Natural killer cell (primary cell): ENCODE measurements around the gene C1orf226. TPM values are rescaled to one million over a fixed set of nuclear protein-coding genes. Genes with fewer than 3 reads are reported as not detected.

Source experiments
- ATAC-seq, 3 donors: fragments of 150-1000 bp in 2 of 3; fragments of 200-7000 bp in 1 of 3; cut with Tn5 transposase; 1 replicate in 1 of 3; 2 replicates in 2 of 3; pipeline ENCODE4 v1.10.0; 2021; ENCODE audit warnings: mild to moderate bottlenecking in 2 of 3, moderate library complexity in 2 of 3
- DNase-seq, 2 donors: peaks; one replicate each; pipeline versions ENCODE4 v3.0.0 to v3.0.0-alpha.2; 2013 to 2021; ENCODE audit warnings: mixed read lengths in 1 of 2
- H3K27ac ChIP-seq: one replicate; pipeline ENCODE4 v1.5.1; 2013; ENCODE audit warnings: mild to moderate bottlenecking, low read length
- H3K27me3 ChIP-seq: one replicate; pipeline ENCODE4 v1.6.1; 2013; ENCODE audit warnings: low read length; ENCODE audit not compliant: control insufficient read depth, insufficient read depth
- H3K36me3 ChIP-seq: one replicate; pipeline ENCODE4 v1.6.1; 2013; ENCODE audit warnings: low read length; ENCODE audit not compliant: control insufficient read depth, insufficient read depth
- H3K4me1 ChIP-seq: one replicate; pipeline ENCODE4 v1.6.1; 2013; ENCODE audit warnings: low read length; ENCODE audit not compliant: control insufficient read depth, insufficient read depth
- H3K4me3 ChIP-seq: one replicate; pipeline ENCODE4 v1.5.1; 2013; ENCODE audit warnings: low read length
- H3K9me3 ChIP-seq: one replicate; pipeline ENCODE4 v1.6.1; 2013; ENCODE audit warnings: low read length; ENCODE audit not compliant: control insufficient read depth, insufficient read depth
- H3K27ac Mint-ChIP-seq, 2 donors: one replicate each; pipeline ENCODE4 v1.8.0; 2022; ENCODE audit warnings: mild to moderate bottlenecking in 2 of 2, mixed read lengths in 2 of 2, moderate library complexity in 1 of 2
- H3K27me3 Mint-ChIP-seq, 2 donors: one replicate each; pipeline ENCODE4 v1.8.0; 2022; ENCODE audit warnings: low read depth in 2 of 2, mixed read lengths in 2 of 2
- H3K36me3 Mint-ChIP-seq: one replicate; pipeline ENCODE4 v1.8.0; 2022; ENCODE audit warnings: mixed read lengths
- H3K4me1 Mint-ChIP-seq, 2 donors: one replicate each; pipeline ENCODE4 v1.8.0; 2022; ENCODE audit warnings: mixed read lengths in 2 of 2
- H3K4me3 Mint-ChIP-seq: one replicate; pipeline ENCODE4 v1.8.0; 2022; ENCODE audit warnings: mild to moderate bottlenecking, moderate library complexity, mixed read lengths
- H3K9me3 Mint-ChIP-seq, 2 donors: one replicate each; pipeline ENCODE4 v1.8.0; 2022; ENCODE audit warnings: mixed read lengths in 2 of 2
- CTCF ChIP-seq: fragments of 200-600 bp; IDR thresholded peaks from one replicate; pipeline ENCODE4 v1.8.0; 2022; ENCODE audit warnings: antibody characterized with exemption
- WGBS: methylation state at CpG from one replicate; pipeline ENCODE4 v1.1.7; 2013; ENCODE audit warnings: missing lambda C conversion rate; ENCODE audit not compliant: insufficient coverage; 5-methylcytosine and 5-hydroxymethylcytosine counted together
- intact Hi-C: fragments of 100-400 bp; cut with micrococcal nuclease; formaldehyde crosslinking; loops from one replicate; pipeline ENCODE4 v1.14.2; 2022
- total RNA-seq, 4 donors: library from RNA; stranded (reverse); fragments of 120-200 nt in 1 of 4; gene quantifications; one replicate each; pipeline versions ENCODE4 v1.2.3 to v1.2.4, GENCODE V29; 2013 to 2022

C1orf226 gene
- total RNA-seq, 3 donors from 2014 or later (not counting 1 experiment from before 2014, with no cell fraction given), result 0.09 to 0.34 (median 0.13) TPM

DNA sequence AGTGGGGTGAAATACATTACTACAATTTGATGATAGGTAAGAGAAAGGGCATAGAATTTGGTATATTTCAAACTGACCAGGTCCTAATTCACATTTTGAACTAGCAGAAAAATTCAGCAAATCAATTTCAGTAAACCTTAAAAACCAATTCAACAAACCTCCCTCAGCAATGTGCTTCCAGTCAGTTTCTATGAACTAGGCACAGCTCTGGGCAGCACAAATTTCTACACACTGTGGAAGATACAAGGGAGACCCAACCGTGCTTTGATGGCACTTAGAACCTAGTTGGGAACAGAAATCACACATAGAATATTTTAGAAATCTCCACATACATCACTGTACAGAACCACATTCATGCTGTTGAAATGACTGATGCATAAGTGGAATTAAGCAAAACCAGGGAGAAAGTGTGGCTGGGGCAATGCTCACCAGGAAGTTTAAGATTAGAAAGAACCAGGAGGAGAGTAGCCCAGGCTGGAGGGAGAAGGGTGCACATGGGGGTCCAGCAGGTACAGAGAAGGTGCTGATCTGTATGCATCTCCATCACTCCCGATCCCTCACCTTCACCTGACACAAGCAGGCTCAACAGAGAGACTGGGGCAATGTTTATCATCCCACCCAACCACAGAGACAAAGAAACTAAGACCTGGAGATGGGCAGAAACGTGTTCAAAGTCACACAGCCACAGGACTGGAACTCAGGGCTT lies 14.8 kb downstream of the C1orf226 start:
- H3K27me3 ChIP-seq, result no peaks in the 10 kb centered on the region
- Mint-ChIP-seq H3K27me3 (no peaks in the 10 kb centered on the region), H3K36me3 (peaks cover 34% of the 10 kb centered on the region), H3K27ac (peak overlapping the region; percentile 92 to 94), H3K9me3 (no peaks in the 10 kb centered on the region), H3K4me1 (peaks cover 59 to 67% of the 10 kb centered on the region in 2 donors), H3K4me3 (no peak overlapping the region)
- peaks cover 31% of the 10 kb centered on the region for H3K4me1 ChIP-seq
- no peak for TF ChIP-seq CTCF
- DNase-seq (no peak), ATAC-seq (no peak)
- H3K9me3 ChIP-seq, result no peaks in the 10 kb centered on the region
- no peak overlapping the region for H3K27ac ChIP-seq
- intact Hi-C loops, result loop anchor here (10.0 kb wide), 1 partner anchor 602 kb away; no protein-coding TSS in a partner anchor
- 64% methylated on average over 3 of the region's 3 CpGs for WGBS
- H3K36me3 ChIP-seq, result peaks cover 58% of the 10 kb centered on the region
- no peak overlapping the region for H3K4me3 ChIP-seq

DNA sequence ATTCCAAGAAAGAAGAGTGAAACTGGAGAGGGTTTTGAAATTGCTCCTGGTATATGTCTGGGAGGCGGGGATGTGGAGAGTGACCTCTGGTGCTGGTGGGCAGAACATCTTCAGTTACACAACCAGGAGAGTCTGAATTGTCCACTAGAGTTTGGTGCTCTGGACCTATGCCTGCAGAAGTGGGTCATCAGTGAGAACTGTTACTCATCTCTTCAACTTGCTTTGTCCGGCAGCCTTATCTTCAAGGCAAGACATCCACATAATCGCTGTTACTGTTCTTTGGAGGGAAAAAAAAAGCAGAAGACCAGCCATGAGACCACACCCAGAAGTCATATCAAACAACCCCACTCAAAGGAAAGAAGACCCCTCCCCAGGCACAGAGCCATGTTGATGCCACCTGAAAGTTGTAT lies 15.5 kb downstream of the C1orf226 start:
- WGBS, result 80% methylated on average over 3 of the region's 3 CpGs
- H3K9me3 ChIP-seq, result no peaks in the 10 kb centered on the region
- peak overlapping the region; percentile 92 to 94 for H3K27ac Mint-ChIP-seq
- no peak for DNase-seq
- TF ChIP-seq CTCF, result no peak
- ATAC-seq, result no peak
- H3K27me3 Mint-ChIP-seq, result no peaks in the 10 kb centered on the region
- H3K4me1 ChIP-seq, result peaks cover 33% of the 10 kb centered on the region
- no peaks in the 10 kb centered on the region for H3K27me3 ChIP-seq
- H3K4me3 Mint-ChIP-seq, result peak overlapping the region; percentile 18
- H3K9me3 Mint-ChIP-seq, result no peaks in the 10 kb centered on the region
- H3K27ac ChIP-seq, result no peak overlapping the region
- intact Hi-C loops, result loop anchor here (10.0 kb wide), 1 partner anchor 602 kb away; no protein-coding TSS in a partner anchor
- H3K36me3 Mint-ChIP-seq, result peaks cover 34% of the 10 kb centered on the region
- no peak overlapping the region for H3K4me3 ChIP-seq
- H3K4me1 Mint-ChIP-seq, result peaks cover 55 to 60% of the 10 kb centered on the region in 2 donors
- peaks cover 64% of the 10 kb centered on the region for H3K36me3 ChIP-seq

DNA sequence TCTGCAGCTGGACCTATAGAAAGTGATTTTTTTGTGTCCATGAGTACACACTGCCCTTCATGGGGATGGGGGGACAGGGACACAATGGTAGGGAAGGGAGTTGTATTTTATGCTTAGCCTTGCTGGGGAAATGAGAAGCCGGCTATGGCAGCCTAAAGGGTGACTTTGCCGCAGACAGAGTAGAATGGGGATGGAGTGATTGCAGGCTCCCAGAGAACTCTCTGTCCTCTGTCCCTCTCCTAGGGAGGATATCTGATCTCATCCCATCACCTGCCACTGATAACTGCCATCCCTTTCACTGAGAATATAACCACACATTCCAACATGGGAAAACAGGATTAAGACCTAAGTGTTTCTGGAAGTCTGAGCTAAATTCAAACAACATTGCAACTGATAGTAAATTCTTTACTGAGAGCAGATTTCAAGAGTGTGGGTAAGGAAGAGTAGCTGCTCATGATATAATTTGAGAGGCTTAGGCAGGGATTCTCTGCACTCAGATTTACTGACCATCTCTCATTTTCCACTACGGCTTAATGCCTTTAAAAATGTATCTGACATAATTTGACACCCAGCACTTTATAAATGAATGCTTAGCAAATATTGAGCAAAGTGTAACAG lies 16.5 kb downstream of the C1orf226 start:
- H3K4me1 ChIP-seq, result peaks cover 40% of the 10 kb centered on the region
- peak overlapping the region; percentile 6 for H3K27ac ChIP-seq
- WGBS, result 94% methylated on average over 2 of the region's 3 CpGs
- no peaks in the 10 kb centered on the region for H3K27me3 Mint-ChIP-seq
- no peak for DNase-seq
- intact Hi-C loops, result loop anchor here (10.0 kb wide), 1 partner anchor 603 kb away; no protein-coding TSS in a partner anchor
- no peak overlapping the region for H3K4me3 ChIP-seq
- TF ChIP-seq CTCF, result no peak
- peaks cover 66% of the 10 kb centered on the region for H3K36me3 ChIP-seq
- peaks cover 31% of the 10 kb centered on the region for H3K36me3 Mint-ChIP-seq
- peak overlapping the region; percentile 82 for H3K4me3 Mint-ChIP-seq
- H3K9me3 ChIP-seq, result no peaks in the 10 kb centered on the region
- no peak for ATAC-seq
- H3K4me1 Mint-ChIP-seq, result peaks cover 61% of the 10 kb centered on the region in 2 donors
- H3K27me3 ChIP-seq, result no peaks in the 10 kb centered on the region
- peak overlapping the region; percentile 92 to 94 for H3K27ac Mint-ChIP-seq
- H3K9me3 Mint-ChIP-seq, result no peaks in the 10 kb centered on the region
